Adipose tissue (tissue), 3 donors: ENCODE data around the gene DGKG. TPM values are rescaled to one million over a fixed set of nuclear protein-coding genes. Genes with fewer than 3 reads are reported as not detected.

Source experiments
- H3K27ac ChIP-seq: one replicate; pipeline ENCODE4 v1.5.1; 2013; ENCODE audit warnings: low read depth, low read length
- WGBS, 3 donors: extraction: QIAGEN DNeasy Blood & Tissue Kit; methylation state at CpG; one replicate each; pipeline ENCODE4 v1.1.7; 2013; 5-methylcytosine and 5-hydroxymethylcytosine counted together
- polyA plus RNA-seq, 3 donors: library from polyadenylated mRNA; stranded (reverse); fragments of 200-250 nt; gene quantifications; one replicate each; pipeline ENCODE4 v1.2.3, GENCODE V29; 2013
- donor health status: healthy with polysubstance abuse.
- donor health status: Bipolar disorder and iron deficiency.
- donor health status: healthy.

Gene DGKG
- polyA plus RNA-seq, 3 donors, result 0.38 to 0.56 (median 0.39) TPM

DNA sequence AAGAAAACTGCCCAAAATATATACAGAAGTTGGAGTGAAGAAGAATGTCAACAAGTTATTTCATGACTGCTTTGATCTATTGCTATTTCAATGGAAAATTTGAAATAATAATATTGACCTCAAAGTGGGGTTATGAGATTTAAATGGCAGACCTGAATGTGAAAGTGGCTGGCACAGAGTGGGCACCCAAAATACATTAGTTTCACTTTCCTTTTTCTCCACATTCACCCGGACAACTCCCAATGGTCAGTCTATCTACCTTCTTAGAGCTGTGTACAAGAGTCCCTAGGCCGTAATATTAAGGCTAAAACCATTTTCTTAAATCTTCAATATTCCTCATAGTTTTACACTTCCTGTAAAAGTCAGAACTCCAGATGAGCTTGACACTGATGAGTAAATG lies 191.5 kb downstream of the DGKG start:
- H3K27ac ChIP-seq, result no peak overlapping the region
- WGBS, 3 donors, result 34 to 52% (median 47%) methylated on average over 2 of the region's 2 CpGs

- 79 to 97% (median 85%) methylated on average over 2 of the region's 2 CpGs for WGBS, 3 donors
- no peak overlapping the region for H3K27ac ChIP-seq
Measured at GRCh38 chr3:186169379-186169778, 192.7 kb downstream of the DGKG start.

- H3K27ac ChIP-seq, result no peak overlapping the region
Measured at GRCh38 chr3:186168976-186169375, 193.1 kb downstream of the DGKG start.

DNA sequence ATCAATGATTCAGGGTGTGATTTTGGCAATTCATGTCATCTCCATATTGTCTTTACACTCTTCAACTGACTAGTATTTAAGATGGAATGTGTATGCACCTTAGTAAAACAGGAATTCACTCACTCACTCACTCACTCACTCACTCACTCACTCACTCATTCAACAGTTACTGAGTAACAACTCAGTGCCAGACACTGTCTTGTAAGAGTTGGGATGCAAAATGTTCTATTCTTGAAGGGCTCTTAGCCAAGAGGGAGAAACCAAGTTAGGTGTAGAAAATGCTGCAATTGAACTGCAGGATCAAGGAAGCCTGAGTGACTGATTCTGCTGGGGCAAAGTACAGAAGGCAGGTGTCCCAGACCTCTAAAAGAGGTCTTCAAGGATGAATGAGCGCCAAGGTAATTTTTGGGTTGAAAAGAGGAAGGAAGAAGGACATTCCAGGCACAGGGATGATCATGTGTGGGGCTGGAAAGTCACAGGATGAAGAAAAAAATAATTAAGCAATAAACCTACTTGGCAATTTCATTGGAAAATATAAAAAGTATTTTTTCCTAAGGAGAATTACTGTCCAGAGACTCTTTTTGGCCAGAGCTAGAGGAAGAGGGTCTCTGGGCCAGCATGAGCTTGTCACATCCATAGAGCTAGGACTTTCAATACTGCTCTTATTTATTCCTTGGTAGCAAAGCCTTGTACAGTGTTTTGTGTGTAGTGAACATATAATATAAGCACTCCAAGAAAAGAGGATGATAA lies 194.2 kb downstream of the DGKG start:
- WGBS, 3 donors, result 78 to 100% (median 84%) methylated on average over 1 of the region's 1 CpG
- no peak overlapping the region for H3K27ac ChIP-seq

DNA sequence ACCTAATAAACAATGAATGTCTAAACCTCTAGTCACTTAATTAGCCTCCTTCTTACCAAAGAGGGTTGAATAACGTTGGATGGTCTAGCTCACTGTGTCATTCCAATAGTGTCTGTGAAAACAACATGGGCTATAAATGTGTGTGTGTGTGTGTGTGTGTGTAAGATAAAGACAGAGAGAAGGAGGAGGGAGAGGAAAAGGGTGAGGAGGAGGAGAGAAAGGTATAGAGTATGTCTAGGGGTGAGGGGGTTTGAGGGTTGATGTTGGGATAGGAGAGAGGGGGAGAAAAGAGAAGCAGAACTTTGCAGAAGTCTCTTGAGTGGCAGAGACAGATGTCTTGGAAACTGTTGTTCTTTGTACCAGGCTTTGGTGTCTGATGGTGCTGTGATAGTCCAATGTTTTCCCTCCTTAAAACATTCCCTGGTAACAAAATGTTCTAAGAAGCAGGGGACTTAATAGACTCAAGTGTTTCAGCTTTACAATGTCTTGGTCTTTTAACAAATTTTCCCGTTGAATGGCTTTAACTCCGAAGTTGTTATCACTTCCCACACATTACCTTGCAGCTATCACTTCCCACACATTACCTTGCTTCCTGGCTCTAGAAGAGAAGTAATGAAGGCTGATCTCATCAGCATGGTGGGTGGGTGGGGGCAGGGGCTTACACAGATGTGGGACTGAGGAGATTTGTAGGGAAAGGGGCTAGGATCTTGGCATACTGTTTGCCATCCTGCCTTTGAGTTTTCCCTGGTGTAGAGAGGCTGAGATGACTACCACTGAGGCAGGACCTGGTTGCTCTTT lies 195.3 kb downstream of the DGKG start:
- WGBS, 3 donors, result 44 to 54% (median 51%) methylated on average over 3 of the region's 3 CpGs
- H3K27ac ChIP-seq, result no peak overlapping the region

GRCh38 chr3:186166036-186166435 lies 196.0 kb downstream of the DGKG start:
- no peak overlapping the region for H3K27ac ChIP-seq
- WGBS, 3 donors, result 37 to 56% (median 42%) methylated on average over 3 of the region's 3 CpGs

GRCh38 chr3:186165331-186165730 lies 196.7 kb downstream of the DGKG start:
- 18 to 63% (median 38%) methylated on average over 1 of the region's 1 CpG for WGBS, 3 donors
- no peak overlapping the region for H3K27ac ChIP-seq

GRCh38 chr3:186164696-186165095 lies 197.3 kb downstream of the DGKG start:
- WGBS, 3 donors, result 89 to 93% (median 92%) methylated on average over 7 of the region's 7 CpGs
- no peak overlapping the region for H3K27ac ChIP-seq

GRCh38 chr3:186162221-186162620 lies 199.8 kb downstream of the DGKG start:
- H3K27ac ChIP-seq, result no peak overlapping the region
- 65 to 90% (median 80%) methylated on average over 6 of the region's 6 CpGs for WGBS, 3 donors

DNA sequence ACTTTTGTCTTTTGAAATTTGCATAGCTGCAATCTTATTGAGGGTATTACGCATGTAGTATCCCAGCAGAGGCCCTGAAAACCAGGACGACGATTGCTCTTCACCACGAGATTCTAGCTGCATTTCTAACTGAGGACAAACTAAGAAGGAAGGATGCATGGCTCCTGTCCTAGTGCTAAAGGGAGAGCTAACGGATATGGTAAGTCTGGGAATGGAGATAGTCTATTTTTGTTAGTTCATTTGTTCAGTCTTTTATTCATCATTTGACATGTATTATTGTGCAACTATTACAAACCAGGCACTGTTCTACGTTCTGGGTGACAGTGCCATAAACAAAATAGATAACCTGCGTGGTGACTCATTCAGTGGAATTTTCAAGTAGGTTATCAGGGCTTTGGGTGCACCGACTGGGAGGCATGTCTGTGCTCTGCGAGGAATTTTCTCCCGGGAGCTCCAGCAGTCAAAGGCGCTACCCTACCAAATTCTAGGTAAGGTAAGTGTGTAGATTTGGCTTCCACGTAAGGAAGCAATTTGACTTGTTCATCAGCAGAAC lies 201.3 kb downstream of the DGKG start:
- 72 to 74% (median 73%) methylated on average over 12 of the region's 12 CpGs for WGBS, 3 donors
- no peak overlapping the region for H3K27ac ChIP-seq

GRCh38 chr3:186154641-186155040 lies 207.4 kb downstream of the DGKG start:
- 79 to 94% (median 86%) methylated on average over 2 of the region's 2 CpGs for WGBS, 3 donors
- H3K27ac ChIP-seq, result no peak overlapping the region

- 40 to 68% (median 60%) methylated on average over 9 of the region's 9 CpGs for WGBS, 3 donors
- no peak overlapping the region for H3K27ac ChIP-seq
Measured at GRCh38 chr3:186152889-186153292, 209.1 kb downstream of the DGKG start.

- WGBS, 3 donors, result 62 to 76% (median 66%) methylated on average over 8 of the region's 8 CpGs
- H3K27ac ChIP-seq, result no peak overlapping the region
Measured at GRCh38 chr3:186152361-186152798, 209.7 kb downstream of the DGKG start.

DNA sequence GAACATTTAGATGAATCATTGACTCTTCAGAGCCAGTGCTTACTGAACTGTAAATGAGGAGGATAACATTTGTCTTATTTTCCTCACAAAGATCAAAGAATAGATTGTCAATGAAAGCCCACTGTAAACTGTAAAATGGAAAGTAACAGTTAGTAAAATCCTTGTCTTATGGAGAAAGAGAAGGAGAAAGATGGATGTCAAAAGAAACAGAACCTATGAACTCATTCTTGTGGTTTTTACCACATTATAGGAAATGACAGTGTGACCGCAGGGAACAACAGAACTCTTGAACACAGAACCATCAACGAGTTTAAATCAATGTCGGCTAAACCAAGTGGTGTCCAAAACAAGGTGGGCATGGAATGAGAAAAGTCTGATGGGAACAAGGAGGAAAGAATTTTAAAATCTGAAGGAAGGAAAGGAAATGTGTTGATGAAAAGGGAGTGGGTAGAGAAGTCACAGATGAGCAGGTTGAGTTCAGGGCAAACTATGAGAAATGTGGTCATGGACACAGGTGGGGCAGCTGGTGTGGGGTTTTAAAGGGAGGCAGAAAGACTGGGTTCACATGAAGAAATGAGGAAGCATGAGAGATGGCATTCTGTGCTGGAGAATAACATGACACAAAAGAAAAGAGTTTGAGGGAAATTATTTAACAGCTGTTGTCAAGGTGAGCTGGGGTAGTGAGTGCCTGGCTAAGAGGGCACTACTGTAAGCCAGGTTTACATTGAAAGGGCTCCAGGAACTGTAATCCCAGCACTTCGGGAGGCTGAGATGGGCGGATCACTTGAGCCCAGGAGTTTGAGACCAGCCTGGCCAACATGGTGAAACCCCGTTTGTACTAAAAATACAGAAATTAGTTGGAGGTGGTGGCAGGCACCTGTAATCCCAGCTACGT lies 210.7 kb downstream of the DGKG start:
- no peak overlapping the region for H3K27ac ChIP-seq
- WGBS, 3 donors, result 64 to 72% (median 70%) methylated on average over 7 of the region's 7 CpGs

DNA sequence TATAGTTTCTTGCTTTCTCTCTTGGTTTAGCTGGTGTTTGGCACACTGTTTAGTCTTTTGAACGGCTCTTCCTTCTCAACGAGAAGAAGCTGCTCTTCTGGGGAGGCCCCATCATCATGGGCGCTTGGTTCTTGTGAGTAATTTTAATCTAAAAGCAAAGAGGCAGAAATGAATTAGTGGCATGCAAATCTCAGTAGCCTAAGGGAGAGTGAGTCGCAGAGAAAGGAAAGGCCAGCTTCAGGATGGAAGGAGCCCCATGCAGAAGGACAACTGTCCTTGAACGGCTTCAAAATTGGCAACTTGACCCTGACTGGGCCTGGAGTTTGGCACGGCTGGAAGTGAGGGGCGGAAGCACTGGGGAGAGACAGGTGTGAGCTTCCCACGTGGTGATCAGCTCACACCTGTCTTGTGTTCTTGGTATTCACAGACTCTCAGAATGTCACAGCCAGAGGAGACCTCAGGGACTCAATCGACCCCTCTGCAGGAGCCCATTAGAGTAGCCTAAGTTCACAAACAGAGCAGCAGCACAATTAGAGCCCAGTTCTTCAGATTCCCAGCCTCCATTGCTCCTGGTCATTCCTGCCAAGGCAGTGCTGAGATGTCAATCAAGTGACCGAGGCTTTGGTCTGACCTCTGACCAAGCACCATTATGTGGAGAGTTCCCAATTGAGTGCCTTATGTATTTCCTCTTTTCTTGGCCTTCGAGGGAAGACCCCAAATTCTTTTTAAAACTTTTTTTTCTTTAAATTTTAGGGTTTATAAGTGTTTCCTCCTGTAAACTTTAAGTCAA lies 211.8 kb downstream of the DGKG start:
- 39 to 79% (median 74%) methylated on average over 11 of the region's 11 CpGs for WGBS, 3 donors
- H3K27ac ChIP-seq, result no peak overlapping the region

DNA sequence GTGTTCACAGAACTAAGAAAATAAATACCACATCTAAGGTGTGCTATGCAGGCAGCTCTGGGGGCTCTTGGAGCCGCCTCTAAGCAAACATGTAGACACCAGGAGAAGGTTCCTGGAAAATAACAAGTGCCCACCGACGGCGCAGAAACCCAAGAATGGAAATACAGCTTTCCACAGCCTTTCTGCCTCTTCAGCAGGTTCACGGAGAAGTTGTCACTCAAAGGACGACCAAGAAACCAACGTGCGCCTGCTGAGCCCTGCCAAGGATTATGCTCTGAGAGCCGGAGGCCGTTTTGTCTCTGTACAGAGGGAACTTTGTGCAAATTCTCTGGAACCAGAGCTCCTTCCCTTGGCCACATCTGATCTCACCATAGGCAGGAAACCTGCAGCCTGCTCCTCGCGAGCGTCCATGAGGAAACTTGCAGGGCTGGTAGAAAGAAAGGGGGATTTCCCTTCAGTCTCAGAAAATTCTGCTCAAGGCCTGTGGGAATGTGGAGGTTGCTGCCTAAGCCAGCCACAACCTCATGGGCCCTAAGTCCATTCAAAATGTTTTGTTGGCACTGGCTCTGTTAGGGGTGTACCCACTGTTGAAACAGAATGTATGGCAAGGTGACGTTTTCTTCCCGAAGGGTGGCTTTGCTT lies 212.6 kb downstream of the DGKG start:
- 70 to 81% (median 72%) methylated on average over 15 of the region's 15 CpGs for WGBS, 3 donors
- H3K27ac ChIP-seq, result no peak overlapping the region

- 51 to 95% (median 91%) methylated on average over 5 of the region's 5 CpGs for WGBS, 3 donors
- H3K27ac ChIP-seq, result no peak overlapping the region
Measured at GRCh38 chr3:186144257-186144656, 217.8 kb downstream of the DGKG start.
